Right lobe of liver (tissue), 4 donors: ENCODE results near the gene DLG1.

ENCODE experiments used
- CTCF ChIP-seq, 4 donors: fragments of 200-600 bp in 3 of 4; fragments of 450-650 bp in 1 of 4; IDR thresholded peaks; one replicate each; pipeline versions ENCODE4 v1.5.1 to v1.8.0; 2016 to 2022; ENCODE audit warnings: antibody characterized with exemption in 4 of 4, mild to moderate bottlenecking in 2 of 4
- POLR2A ChIP-seq: fragments of 450-650 bp; IDR thresholded peaks from one replicate; pipeline ENCODE4 v1.6.1; 2017; ENCODE audit warnings: antibody characterized with exemption, mild to moderate bottlenecking
- donor health status: DM: no; HTN: no; CAD: no.
- donor health status: DM: no; HTN: no; CAD: no.
- donor health status: DM: no; HTN: yes; CAD: no.

- TF ChIP-seq CTCF (IDR thresholded peaks at IDR 0.05) (no peak), POLR2A (no peak)
Observed at GRCh38 chr3:197050511-197050910, 247.9 kb downstream of the DLG1 start.
